Measurements from ENCODE around the gene TPRG1. TPM values are rescaled to one million over a fixed set of nuclear protein-coding genes. Genes with fewer than 3 reads are reported as not detected.

The TPRG1 gene
- total RNA-seq, 2 donors from 2014 or later: 2.1 to 4.6 TPM

- H3K27ac ChIP-seq: no peak overlapping the region
- DNase-seq: peak in 1 of 4 donors; percentile 40
- 39 to 56% methylated on average over 5 of the region's 5 CpGs for whole genome bisulfite sequencing, 2 donors
Observed at GRCh38 chr3:189276444-189277219, 104.9 kb downstream of the TPRG1 start.

GRCh38 chr3:189277711-189278110 is 105.9 kb downstream of the TPRG1 start:
- Histone ChIP-seq H3K27ac (no peak overlapping the region), H3K27me3 (no peaks in the 10 kb centered on the region), H3K4me1 (no peaks in the 10 kb centered on the region), H3K36me3 (replicated peaks in 1 of 2; ENCODE audit: insufficient read depth in 1 of 2, low read depth in 2 of 2) (no peaks in the 10 kb centered on the region), H3K9me3 (no peaks in the 10 kb centered on the region), H3K4me3 (no peak overlapping the region)
- WGBS, 2 donors: 65 to 70% methylated on average over 3 of the region's 3 CpGs
- ATAC-seq: no peak
- intact Hi-C loops (cut with DNase I): no loop called here
- DNase-seq: no peak
- no peak for TF ChIP-seq POLR2A (IDR thresholded peaks at IDR 0.05)

More at GRCh38 chr3:189276444-189277219, 104.9 kb downstream of the TPRG1 start:
- no peaks in the 10 kb centered on the region for H3K9me3 ChIP-seq
- no peak overlapping the region for H3K4me3 ChIP-seq
- intact Hi-C loops (cut with DNase I): no loop called here
- no peak for ATAC-seq
- H3K27me3 ChIP-seq: no peaks in the 10 kb centered on the region
- no peaks in the 10 kb centered on the region for H3K4me1 ChIP-seq
- H3K36me3 ChIP-seq (replicated peaks in 1 of 2; ENCODE audit: insufficient read depth in 1 of 2, low read depth in 2 of 2): no peaks in the 10 kb centered on the region
- no peak for TF ChIP-seq CTCF (IDR thresholded peaks at IDR 0.05)
- no peak for TF ChIP-seq POLR2A (IDR thresholded peaks at IDR 0.05)

- no peaks in the 10 kb centered on the region for H3K27me3 ChIP-seq
- intact Hi-C loops (cut with DNase I): no loop called here
- DNase-seq (no peak), ATAC-seq (no peak)
- no peaks in the 10 kb centered on the region for H3K9me3 ChIP-seq
- H3K27ac ChIP-seq: no peak overlapping the region
- TF ChIP-seq CTCF (IDR thresholded peaks at IDR 0.05) (no peak), POLR2A (IDR thresholded peaks at IDR 0.05) (no peak)
- no peak overlapping the region for H3K4me3 ChIP-seq
- H3K36me3 ChIP-seq (replicated peaks in 1 of 2; ENCODE audit: insufficient read depth in 1 of 2, low read depth in 2 of 2): no peaks in the 10 kb centered on the region
- H3K4me1 ChIP-seq: no peaks in the 10 kb centered on the region
- 69 to 78% methylated on average over 3 of the region's 3 CpGs for WGBS, 2 donors
Observed at GRCh38 chr3:189278221-189278620, 106.5 kb downstream of the TPRG1 start.

- Histone ChIP-seq H3K36me3 (replicated peaks in 1 of 2; ENCODE audit: insufficient read depth in 1 of 2, low read depth in 2 of 2) (no peaks in the 10 kb centered on the region), H3K27ac (no peak overlapping the region), H3K27me3 (no peaks in the 10 kb centered on the region), H3K4me3 (no peak overlapping the region), H3K4me1 (no peaks in the 10 kb centered on the region), H3K9me3 (no peaks in the 10 kb centered on the region)
- WGBS, 2 donors: 39 to 51% methylated on average over 3 of the region's 3 CpGs
- ATAC-seq: no peak
- intact Hi-C loops (cut with DNase I): no loop called here
- no peak for DNase-seq
- no peak for TF ChIP-seq CTCF (IDR thresholded peaks at IDR 0.05)
- no peak for TF ChIP-seq POLR2A (IDR thresholded peaks at IDR 0.05)
Observed at GRCh38 chr3:189282189-189282588, 110.4 kb downstream of the TPRG1 start.

- no peak for DNase-seq
- no peak overlapping the region for H3K27ac ChIP-seq
- no peaks in the 10 kb centered on the region for H3K36me3 ChIP-seq (replicated peaks in 1 of 2; ENCODE audit: insufficient read depth in 1 of 2, low read depth in 2 of 2)
- intact Hi-C loops (cut with DNase I): no loop called here
- H3K4me3 ChIP-seq: no peak overlapping the region
- H3K27me3 ChIP-seq: no peaks in the 10 kb centered on the region
- TF ChIP-seq CTCF (IDR thresholded peaks at IDR 0.05): no peak
- WGBS, 2 donors: 66 to 69% methylated on average over 3 of the region's 3 CpGs
- ATAC-seq: no peak
- H3K9me3 ChIP-seq: no peaks in the 10 kb centered on the region
- H3K4me1 ChIP-seq: no peaks in the 10 kb centered on the region
Observed at GRCh38 chr3:189282741-189283140, 111.0 kb downstream of the TPRG1 start.

Data from body of pancreas (tissue), 4 donors.